Mesenteric fat pad (tissue), 1 donor: ENCODE results near the gene PPP1R9B. TPM values are rescaled to one million over a fixed set of nuclear protein-coding genes. Genes with fewer than 3 reads are reported as not detected.

Experiments used
- DNase-seq: peaks from one replicate; pipeline ENCODE4 v3.0.0-alpha.2; 2020; ENCODE audit warnings: low spot score
- total RNA-seq: library from RNA; stranded (reverse); fragmentation: NEBNext Ultra II Directional; extraction: Animal tissue kit (Norgen Biotek cat#: 25700); gene quantifications from one replicate; pipeline ENCODE4 v1.2.1, GENCODE V29; 2021
- donor health status: DM: yes; HTN: yes; CAD: no.

Gene PPP1R9B
- total RNA-seq, 1 donor from 2014 or later, result 56.5 TPM

GRCh38 chr17:50144355-50144754 lies 6.1 kb downstream of the PPP1R9B start:
- no peak for DNase-seq

- DNase-seq, result no peak
Observed at GRCh38 chr17:50143461-50144176, 6.9 kb downstream of the PPP1R9B start.

GRCh38 chr17:50141745-50142110 lies 8.7 kb downstream of the PPP1R9B start:
- no peak for DNase-seq

- no peak for DNase-seq
Observed at GRCh38 chr17:50141026-50141744, 9.3 kb downstream of the PPP1R9B start.

GRCh38 chr17:50139950-50140885 lies 10.3 kb downstream of the PPP1R9B start:
- peak; percentile 93 for DNase-seq

GRCh38 chr17:50139185-50139783 lies 11.2 kb downstream of the PPP1R9B start:
- DNase-seq, result no peak

- no peak for DNase-seq
Observed at GRCh38 chr17:50137042-50137441, 13.4 kb downstream of the PPP1R9B start.

- no peak for DNase-seq
Observed at GRCh38 chr17:50136096-50136687, 14.3 kb downstream of the PPP1R9B start.

GRCh38 chr17:50135316-50136095 lies 15.0 kb downstream of the PPP1R9B start:
- DNase-seq, result no peak

GRCh38 chr17:50134206-50135110 lies 16.0 kb downstream of the PPP1R9B start:
- DNase-seq, result no peak

GRCh38 chr17:50133769-50134099 lies 16.7 kb downstream of the PPP1R9B start:
- no peak for DNase-seq

GRCh38 chr17:50133028-50133768 lies 17.3 kb downstream of the PPP1R9B start:
- DNase-seq, result no peak

- no peak for DNase-seq
Observed at GRCh38 chr17:50132104-50132794, 18.2 kb downstream of the PPP1R9B start.

- DNase-seq, result no peak
Observed at GRCh38 chr17:50130559-50131305, 19.7 kb downstream of the PPP1R9B start.

GRCh38 chr17:50129728-50130558 lies 20.5 kb downstream of the PPP1R9B start, which contains the start of gene SAMD14:
Gene SAMD14, minus strand, starts transcription at chr17:50130160. Its CDS starts 5,201 bp downstream, at chr17:50124959.
- DNase-seq, result no peak

GRCh38 chr17:50129353-50129727 lies 21.1 kb downstream of the PPP1R9B start:
- no peak for DNase-seq
